Measurements from ENCODE around the gene TMEM154. TPM values are rescaled to one million over a fixed set of nuclear protein-coding genes. Genes with fewer than 3 reads are reported as not detected.

TMEM154 gene, protein sequence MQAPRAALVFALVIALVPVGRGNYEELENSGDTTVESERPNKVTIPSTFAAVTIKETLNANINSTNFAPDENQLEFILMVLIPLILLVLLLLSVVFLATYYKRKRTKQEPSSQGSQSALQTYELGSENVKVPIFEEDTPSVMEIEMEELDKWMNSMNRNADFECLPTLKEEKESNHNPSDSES
- total RNA-seq, result 1 to 10 TPM; 1.4 to 5.4 TPM
- long read RNA-seq, full-length matches to known transcripts, result 2 of 3 reads
- long read RNA-seq, partial matches to known transcripts, result 0 of 3 reads
- long read RNA-seq, other reads (novel, unspliced or antisense), result 1 of 3 reads

DNA sequence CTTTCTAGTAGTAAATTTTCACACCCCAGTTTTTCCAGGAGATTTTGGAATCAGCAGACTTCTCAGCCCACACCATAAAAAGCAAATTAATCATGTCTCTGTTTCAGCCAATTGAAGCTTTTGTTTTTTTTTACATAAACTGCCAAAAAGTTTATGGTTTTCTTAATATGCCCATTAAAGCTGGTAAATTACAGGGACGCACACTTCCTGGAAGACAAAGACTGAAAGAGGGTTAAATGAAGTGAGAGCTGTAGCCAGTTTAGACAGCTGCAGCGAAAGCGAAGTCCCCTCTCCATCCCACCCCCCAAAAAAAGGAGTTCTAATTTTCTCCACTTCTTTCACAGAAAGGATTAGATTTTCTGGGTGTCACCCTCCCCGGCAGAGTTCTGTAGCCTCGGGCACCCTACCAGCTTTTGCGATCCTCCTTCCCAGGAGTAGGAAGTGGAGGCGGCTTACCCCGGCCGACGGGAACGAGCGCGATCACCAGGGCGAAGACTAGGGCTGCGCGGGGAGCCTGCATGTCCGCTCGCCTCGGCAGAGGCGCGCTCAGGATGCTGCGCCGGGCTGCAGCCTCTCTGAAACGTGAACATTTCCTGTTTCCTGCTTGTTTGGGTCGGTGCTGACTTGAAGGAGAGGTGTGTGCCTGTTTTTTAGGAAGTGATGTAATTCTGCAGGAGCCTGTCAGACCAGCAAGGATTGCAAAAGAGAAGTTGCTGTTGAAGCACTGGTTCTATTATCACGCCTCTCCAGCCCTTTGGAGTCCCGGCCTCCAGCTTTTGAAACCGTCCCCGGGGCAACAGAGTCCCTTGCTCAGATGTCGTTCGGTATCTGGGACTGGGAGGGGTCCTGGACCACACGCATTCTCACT lies at the start of gene TMEM154:
TSS of gene TMEM154 (minus strand) at position 584 of the 868 bp plus-strand sequence. CDS start at position 520, 64 bp downstream.
- intact Hi-C loops (cut with DNase I, micrococcal nuclease), result no loop called here
- DNase-seq (peak; percentile 59 to 79), ATAC-seq (peak; percentile 78)

DNA sequence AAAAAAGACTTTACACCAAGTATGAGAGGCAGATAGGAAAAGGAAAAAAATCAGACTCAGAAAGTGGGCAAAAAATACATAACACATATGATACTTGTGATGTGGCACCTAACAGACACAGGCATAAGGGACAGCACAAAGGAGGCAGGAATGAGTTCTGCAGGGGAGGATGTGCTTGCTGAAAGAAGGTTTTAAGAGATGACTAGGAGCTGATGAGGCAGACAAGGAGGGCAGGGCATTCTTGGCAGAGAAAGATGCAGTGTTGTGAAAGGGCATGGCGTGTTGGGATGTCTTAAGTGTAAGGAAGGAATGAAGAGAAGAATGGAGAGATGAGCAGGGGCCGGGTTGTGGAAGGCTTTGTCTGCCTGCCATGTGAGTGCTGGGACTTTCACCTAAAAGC lies 49.7 kb upstream of the TMEM154 start:
- DNase-seq (no peak), ATAC-seq (no peak)
- intact Hi-C loops (cut with DNase I, micrococcal nuclease), result no loop called here

DNA sequence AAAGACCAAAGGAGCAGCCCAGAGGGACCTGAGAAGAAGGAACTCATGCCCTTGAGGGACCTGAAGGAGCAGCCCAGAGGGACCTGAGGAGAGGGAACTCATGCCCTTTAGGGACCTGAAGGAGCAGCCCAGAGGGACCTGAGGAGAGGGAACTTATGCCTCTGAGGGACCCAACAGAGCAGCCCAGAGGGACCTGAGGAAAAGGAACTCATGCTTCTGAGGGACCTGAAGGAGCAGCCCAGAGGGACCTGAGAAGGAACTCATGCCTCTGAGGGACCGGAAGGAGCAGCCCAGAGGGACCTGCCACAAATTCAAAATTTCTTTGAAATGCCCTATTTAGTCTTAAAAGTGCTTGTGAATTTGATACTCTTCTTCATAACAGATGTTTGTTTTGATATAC lies 48.5 kb upstream of the TMEM154 start:
- no peak for DNase-seq
- intact Hi-C loops (cut with DNase I, micrococcal nuclease), result no loop called here
- no peak for ATAC-seq

DNA sequence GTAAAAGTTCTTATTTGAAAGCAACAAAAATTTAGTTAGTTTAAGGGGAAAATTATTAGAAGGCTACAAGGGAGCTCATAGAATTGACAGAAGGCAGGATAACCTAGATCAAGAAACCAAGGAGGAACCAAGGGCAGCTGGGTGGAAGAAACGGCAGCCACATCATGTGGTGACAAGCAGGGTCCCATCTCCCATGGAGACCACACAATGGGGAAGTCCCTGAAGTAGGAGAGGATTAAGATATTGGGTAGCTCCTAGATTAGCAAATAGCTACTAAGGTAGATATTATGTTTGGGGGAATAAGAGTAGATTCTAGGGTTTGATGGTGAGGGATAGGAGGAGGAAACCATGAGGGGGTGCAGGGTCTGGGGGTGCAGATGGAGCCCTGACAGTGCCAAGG lies 48.0 kb upstream of the TMEM154 start:
- intact Hi-C loops (cut with DNase I, micrococcal nuclease), result no loop called here
- DNase-seq (no peak), ATAC-seq (no peak)

DNA sequence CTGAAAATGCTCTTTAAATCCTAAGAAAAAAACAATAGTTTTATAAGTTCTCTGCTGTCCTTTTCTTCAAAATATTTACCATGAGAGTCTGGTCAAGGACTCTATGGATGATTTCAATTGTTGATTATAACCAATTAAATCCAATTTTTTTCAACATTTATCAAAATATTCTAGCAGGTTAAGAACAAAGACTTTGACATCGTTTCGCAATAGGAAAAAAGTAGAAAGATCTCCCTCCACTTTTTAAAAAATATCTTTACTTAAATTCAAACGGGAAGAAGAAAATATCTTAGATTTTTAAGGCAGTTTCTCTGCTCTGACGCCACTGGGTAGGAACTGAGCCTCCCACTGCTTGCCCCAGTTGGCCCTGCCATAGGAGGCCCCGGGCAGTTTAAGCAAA lies 44.7 kb upstream of the TMEM154 start:
- ATAC-seq (no peak), DNase-seq (no peak)
- intact Hi-C loops (cut with DNase I, micrococcal nuclease), result no loop called here

DNA sequence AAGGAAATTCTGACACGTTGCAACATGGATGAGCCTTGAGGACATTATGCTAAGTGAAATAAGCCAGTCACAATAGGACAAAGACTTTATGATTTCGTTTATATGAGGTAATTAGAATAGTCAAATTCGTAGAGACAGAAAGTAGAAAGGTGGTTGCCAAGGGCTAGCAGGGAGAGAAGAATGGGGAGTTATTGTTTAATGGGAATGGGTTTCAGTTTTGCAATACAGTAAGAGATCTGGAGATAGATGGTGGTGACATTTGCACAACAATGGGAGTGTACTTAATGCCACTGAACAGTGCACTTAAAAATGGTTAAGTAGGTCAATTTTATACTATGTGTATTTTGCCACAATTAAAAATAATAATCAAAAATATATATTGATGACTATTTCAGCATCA lies 43.4 kb upstream of the TMEM154 start:
- no peak for DNase-seq
- no peak for ATAC-seq
- intact Hi-C loops (cut with DNase I, micrococcal nuclease), result no loop called here

DNA sequence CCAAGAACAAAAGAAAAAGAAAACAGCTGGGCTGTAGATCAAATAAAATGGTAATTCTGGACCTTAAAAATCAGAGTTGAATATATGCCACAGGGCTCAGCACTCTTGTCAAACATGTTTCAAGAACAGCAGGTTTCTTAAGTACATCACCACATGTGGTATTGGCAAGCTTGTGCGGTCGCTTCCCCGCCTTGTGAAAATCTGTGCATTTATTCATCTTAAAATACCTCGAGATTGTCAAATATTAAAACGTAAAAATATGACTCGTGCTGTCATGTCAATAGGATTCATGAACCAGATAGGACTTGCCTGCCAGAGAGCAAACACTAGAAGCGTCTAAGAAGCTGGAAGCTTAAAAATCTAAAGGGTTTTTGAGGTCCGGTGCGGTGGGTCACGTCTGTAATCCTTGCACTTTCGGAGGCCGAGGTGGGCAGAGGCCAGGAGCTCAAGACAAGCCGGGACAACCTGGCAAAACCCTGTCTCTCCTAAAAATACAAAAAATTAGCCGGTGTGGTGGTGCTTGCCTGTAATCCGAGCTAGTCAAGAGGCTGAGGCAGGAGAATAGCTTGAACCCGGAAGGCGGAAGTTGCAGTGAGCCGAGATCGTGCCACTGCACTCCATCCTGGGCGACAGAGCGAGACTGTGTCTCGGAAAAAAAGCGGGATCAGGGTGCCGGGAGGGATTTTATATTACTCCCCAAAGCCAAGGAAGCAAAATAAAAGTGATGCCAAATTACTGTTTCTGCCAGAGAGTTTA lies 40.2 kb upstream of the TMEM154 start:
- ATAC-seq (no peak), DNase-seq (no peak)
- intact Hi-C loops (cut with DNase I, micrococcal nuclease), result no loop called here

DNA sequence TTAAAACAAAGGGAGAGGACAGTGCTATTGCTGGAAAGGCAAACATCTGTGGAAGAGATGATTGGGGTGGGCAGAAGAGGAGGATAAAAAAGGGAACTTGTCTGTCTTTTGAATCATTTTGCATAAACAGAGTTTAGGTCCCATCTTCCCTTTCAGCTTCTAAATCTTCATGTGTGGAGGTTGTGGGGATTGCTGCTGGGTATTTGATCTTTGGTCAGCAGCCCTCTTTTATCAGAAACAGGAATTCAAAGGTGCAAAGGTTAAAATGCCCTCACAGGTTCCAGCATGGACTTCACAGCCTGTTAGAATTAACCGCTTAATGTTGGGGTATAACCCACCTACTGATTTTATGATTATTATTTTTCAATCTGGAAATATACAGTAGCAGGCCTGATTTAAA lies 39.5 kb upstream of the TMEM154 start:
- intact Hi-C loops (cut with DNase I, micrococcal nuclease), result no loop called here
- DNase-seq, result no peak
- no peak for ATAC-seq

DNA sequence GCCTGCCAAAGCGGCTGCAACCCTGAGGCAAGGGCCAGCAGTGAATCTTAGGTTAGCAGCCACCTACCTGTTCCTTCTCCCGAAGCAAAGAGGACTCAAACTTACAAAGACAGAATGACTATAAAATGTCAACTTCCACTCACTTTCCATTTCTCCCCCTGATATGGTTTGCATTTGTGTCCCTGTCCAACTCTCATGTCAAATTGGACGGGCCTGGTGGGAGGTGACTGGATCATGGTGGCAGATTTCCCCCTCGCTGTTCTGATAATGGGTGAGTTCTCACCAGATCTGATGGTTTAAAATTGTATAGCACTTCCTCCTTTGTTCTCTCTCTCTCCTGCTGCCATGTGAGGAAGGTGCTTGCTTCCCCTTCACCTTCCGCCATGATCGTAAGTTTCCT lies 35.3 kb upstream of the TMEM154 start:
- intact Hi-C loops (cut with DNase I, micrococcal nuclease), result no loop called here
- DNase-seq, result no peak
- ATAC-seq, result no peak

DNA sequence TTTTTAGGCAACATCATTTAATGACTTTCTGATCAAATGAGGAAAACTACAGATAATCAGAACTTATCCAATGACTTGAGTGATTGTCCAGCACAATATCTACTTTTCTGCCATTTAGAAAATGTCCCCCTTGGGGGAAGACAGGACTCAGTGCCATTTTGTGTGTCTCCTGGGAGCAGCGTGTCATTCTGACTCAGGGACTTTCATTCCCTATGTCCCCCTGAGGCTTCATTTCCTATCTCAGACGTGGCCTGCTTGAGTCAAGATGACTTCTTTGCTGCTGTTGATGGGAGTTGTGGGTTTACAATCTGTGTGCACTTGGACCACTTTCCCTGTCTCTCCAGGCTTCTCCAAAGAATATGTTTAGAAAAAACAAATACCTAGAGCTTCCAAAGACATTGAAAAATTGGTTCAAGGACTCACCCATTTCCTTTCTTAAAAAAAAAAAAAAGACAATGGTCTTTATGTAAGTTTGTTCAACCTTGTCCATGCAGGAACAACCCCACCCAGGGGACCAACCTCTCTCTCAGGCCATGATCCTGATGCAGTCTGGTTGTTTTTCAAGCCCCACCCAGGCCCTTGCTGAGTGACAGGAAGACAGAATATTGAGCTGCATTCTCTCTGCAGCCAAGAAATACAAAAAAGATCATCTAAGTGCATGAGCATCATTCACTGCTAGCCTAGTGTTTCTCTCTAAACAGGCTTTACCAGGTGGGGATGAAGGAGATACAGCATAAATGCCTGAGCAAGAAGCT lies 34.3 kb upstream of the TMEM154 start:
- DNase-seq (no peak), ATAC-seq (no peak)
- intact Hi-C loops (cut with DNase I, micrococcal nuclease), result no loop called here

DNA sequence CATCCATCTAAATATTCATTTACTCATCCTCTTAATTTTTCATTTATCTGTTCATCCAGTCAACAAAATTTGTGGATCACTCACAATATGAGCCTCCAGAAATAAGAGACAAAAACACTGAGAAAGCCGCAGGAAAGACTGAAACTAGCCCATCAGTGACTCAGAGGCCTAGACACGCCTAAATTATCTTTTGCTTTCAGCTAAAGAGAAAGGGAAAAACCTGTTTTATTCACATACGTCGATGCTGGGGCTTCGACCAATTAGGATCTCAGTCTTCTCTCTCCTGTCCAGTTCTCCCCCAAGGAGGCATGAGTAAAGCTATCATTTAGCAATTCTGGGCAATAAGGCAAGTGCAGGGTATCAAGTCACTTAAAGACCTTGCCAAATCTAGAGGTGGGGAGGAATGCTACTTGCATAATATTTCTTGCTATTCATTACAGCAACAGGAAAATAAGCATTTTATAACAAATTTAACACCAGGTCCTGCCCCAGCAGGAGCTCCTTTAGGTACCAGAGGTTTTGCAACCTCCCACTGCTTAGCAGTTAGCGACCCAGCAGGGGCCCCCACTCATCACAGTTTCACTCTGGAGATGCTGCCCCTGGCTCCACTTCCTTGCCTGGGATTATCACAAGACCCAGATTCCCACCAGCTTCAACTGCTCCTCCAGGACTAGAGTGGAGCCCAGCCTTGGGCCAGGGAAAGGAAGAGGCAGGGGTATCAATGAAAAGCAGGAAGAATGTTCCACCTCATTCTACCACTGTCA lies 30.1 kb upstream of the TMEM154 start:
- ATAC-seq (no peak), DNase-seq (no peak)
- intact Hi-C loops (cut with DNase I, micrococcal nuclease), result no loop called here

DNA sequence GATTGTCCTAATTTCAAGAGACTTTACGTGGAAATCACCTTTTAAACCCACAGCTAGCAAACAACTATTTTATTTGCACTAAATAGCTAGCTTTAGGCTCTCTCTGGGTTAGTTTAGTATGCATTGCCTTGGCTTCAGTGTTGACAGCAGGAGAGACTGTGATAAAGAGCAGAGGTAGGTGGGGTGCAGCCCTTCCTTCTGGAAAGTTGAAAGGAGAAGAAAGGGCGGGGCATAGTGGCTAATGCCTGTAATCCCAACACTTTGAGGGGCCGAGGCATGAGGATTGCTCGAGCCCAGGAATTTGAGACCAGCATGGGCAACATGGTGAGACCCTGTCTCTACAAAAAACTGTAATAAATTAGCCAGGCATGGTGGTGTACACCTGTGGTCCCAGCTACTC lies 29.0 kb upstream of the TMEM154 start:
- DNase-seq (no peak), ATAC-seq (no peak)
- intact Hi-C loops (cut with DNase I, micrococcal nuclease), result no loop called here

DNA sequence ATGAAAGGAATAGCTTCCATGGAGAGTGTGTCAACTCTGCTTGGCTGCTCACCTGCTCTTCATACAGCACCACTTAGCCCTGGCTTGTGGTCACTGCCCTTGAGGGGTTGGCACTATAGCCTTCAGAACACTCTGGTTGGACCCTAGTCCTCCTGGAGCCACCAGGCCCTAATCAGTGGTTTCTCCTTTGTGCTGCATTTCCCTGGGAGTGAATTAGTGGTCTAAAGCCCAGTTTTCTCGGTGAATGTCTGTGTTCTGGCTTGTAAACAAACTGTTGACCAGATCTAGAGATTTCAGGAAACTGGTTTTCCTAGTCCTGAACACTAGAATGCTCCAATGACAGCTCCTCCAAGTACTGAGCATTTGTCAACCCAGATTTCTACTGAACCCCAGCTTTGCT lies 28.6 kb upstream of the TMEM154 start:
- no peak for ATAC-seq
- intact Hi-C loops (cut with DNase I, micrococcal nuclease), result no loop called here

DNA sequence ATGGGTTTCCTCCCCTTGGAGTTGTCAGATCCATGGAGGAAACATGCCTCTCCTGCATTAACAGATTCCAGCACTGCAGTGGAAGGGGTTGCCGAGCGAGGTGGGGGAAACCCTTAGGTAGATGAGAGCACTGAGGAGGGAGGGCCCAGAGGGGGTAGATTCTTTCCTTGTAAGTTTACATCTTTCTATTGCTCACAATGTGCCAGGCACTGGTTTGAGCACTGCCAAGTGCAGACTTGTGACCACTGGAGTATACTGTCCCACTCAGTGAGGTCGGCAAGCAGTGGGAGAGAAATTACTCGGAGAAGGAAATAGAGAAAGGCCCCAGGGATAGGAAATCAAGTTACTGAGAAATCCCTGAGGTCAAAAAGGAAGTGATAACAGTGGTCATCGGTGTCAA lies 27.8 kb upstream of the TMEM154 start:
- ATAC-seq, result no peak

More for the DNA sequence above, 28.6 kb upstream of the TMEM154 start:
- DNase-seq, result no peak

DNA sequence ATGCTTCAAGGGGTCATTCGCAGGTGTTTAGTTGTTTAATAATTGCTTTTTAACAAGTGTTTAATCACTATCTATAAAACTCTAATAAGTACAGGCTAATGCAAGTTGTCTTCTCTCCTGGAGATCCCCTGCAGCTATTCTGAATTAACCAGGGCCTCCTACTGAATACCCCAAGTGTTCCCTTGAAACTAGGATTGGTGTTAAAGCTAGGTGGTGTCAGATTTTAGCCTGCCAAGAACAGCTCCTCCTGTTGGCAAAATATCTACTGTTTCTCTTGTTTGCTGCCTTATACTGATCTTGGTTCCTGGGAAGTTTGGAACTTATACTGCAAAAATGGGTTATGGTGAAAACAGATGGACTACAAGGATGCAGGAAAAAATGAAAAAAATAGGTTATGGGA lies 26.1 kb upstream of the TMEM154 start:
- no peak for DNase-seq
- ATAC-seq, result no peak
- intact Hi-C loops (cut with DNase I, micrococcal nuclease), result no loop called here

More for the DNA sequence above, 27.8 kb upstream of the TMEM154 start:
- DNase-seq, result no peak
- intact Hi-C loops (cut with DNase I, micrococcal nuclease), result no loop called here

DNA sequence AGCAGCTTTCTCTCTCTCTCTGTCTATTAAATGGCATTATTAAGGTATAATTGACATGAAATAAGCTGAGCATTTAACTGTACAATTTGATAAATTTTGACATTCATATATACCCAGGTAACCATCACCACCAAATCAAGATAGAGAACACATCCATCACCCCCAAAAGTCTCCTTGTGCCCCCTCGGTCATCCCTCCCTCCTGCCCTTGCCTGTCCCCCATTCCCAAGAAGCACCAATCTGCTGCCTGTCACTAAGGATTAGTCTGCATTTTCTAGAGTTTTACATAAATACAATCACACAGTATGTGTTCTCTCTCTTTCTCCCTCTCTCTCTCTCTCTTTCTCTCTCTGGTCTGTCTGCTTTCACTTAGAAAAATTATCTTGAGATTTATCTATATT lies 25.0 kb upstream of the TMEM154 start:
- DNase-seq (no peak), ATAC-seq (no peak)
- intact Hi-C loops (cut with DNase I, micrococcal nuclease), result no loop called here

DNA sequence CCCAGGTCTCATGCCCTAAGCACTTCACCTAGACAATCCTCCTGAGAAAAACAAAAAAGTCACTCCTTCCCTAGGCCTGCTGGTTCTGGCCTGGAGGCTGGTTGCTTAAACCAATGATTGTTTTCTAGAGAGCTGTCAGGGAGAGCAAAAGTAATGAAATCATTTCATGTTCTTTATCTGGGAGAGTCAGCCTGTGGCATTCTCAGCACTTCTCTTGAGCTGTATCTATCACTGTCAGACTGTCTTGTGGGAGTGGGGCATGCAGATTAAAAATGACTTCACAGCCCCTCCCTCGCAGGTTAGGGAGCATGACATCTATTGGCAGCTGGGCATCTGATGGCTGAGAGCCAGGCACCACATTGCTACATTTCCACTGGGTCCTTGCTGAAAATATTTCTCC lies 20.4 kb upstream of the TMEM154 start:
- ATAC-seq, result no peak
- intact Hi-C loops (cut with DNase I, micrococcal nuclease), result no loop called here
- DNase-seq, result no peak

DNA sequence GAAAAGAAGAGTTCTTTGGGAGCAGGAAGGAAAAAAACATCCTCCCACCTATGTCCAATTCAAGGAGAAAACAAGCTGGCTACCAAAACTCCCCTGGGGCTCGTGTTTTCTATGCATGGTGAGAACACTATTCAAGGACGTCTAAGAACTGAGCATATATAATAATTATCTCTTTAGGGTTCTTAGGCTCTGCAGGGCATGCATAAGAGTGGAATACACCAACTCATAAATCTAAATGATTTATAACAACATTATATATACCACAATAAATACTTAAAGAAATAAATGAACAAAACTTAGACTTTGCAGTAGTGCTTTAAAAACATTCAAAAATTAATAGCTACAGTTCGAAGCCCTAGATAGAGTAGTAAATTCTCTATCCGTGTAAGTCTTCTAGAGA lies 19.5 kb upstream of the TMEM154 start:
- DNase-seq (no peak), ATAC-seq (no peak)
- intact Hi-C loops (cut with DNase I, micrococcal nuclease), result no loop called here

Data from left colon (tissue), 2 donors.